Astrocyte (in vitro differentiated cells and primary cell): Measurements from ENCODE around the gene TBC1D24.

Experiments
- EZH2 ChIP-seq: IDR thresholded peaks from 2 replicates; pipeline ENCODE4 v1.6.1; 2012; ENCODE audit warnings: mild to moderate bottlenecking, low read length, inconsistent platforms; ENCODE audit not compliant: insufficient read depth
- TF ChIP-seq, protein P1 (sequence below): IDR thresholded peaks from 2 replicates; pipeline ENCODE4 v1.5.1; 2011; ENCODE audit warnings: low read depth, mild to moderate bottlenecking, inconsistent platforms, low read length, moderate library complexity; ENCODE audit not compliant: insufficient read depth

DNA sequence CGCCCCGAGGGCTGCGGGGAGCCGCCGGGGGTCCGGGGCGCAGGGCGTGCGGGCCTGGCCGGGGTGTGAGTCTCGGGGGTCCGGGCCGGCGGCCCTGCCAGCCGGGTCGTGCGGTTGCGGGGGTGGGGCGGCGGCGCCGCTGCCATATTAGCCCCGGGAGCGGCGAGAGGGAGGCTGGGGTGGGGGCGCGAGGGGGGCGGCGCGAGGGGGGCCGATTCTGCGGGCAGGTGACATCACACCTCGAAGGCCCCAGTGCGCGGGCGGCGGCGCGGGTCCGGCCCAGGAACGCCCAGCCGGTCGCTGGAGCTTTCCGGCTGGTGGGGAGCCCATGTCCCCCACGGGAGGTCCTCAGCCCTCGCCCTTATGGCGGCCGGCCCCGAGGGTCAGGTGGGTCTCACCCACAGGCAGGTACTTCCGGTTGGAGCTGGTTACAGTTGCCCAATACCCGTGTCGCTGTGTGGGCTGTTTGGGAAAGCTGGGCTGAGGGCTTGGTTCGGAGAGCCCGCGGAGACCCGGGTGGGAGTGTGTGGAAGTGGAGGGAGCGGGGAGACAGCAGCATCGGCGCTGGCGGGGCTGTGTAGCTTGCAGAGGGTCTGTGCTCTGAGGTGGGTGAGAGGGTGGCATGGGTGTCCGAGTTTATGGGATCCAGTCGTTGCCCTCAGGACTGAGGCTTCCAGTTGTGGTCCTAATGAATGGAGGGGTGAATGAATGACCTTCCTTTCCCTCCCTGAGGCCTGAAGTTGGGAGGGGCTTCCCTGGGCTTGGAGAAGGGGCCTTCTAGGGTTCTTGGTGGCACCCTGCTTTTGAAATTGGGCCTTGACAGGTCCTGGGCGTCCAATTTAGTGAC lies 39.6 kb downstream of the TBC1D24 start:
- TF ChIP-seq, protein P1, sequence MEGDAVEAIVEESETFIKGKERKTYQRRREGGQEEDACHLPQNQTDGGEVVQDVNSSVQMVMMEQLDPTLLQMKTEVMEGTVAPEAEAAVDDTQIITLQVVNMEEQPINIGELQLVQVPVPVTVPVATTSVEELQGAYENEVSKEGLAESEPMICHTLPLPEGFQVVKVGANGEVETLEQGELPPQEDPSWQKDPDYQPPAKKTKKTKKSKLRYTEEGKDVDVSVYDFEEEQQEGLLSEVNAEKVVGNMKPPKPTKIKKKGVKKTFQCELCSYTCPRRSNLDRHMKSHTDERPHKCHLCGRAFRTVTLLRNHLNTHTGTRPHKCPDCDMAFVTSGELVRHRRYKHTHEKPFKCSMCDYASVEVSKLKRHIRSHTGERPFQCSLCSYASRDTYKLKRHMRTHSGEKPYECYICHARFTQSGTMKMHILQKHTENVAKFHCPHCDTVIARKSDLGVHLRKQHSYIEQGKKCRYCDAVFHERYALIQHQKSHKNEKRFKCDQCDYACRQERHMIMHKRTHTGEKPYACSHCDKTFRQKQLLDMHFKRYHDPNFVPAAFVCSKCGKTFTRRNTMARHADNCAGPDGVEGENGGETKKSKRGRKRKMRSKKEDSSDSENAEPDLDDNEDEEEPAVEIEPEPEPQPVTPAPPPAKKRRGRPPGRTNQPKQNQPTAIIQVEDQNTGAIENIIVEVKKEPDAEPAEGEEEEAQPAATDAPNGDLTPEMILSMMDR: no peak
- no peak for TF ChIP-seq EZH2
